Neural progenitor cell (in vitro differentiated cells): ENCODE results near the gene HOOK2. TPM values are rescaled to one million over a fixed set of nuclear protein-coding genes. Genes with fewer than 3 reads are reported as not detected.

ENCODE experiments used
- DNase-seq: peaks from one replicate; pipeline ENCODE4 v3.0.0-alpha.2; 2016; ENCODE audit warnings: low spot score
- H2AFZ ChIP-seq: fragments of 200-600 bp; sonication (generic); replicated peaks from 2 replicates; pipeline ENCODE4 v1.6.1; 2016; ENCODE audit warnings: antibody characterized with exemption
- H3F3A ChIP-seq: fragments of 200-600 bp; sonication (generic); 2 replicates; pipeline ENCODE4 v1.6.1; 2016; ENCODE audit warnings: antibody characterized with exemption, low read depth
- H3K27ac ChIP-seq: fragments of 200-600 bp; sonication (generic); 2 replicates; pipeline ENCODE4 v1.5.1; 2016; ENCODE audit warnings: mild to moderate bottlenecking
- H3K27me3 ChIP-seq: fragments of 200-600 bp; sonication (generic); 2 replicates; pipeline ENCODE4 v1.6.1; 2016; ENCODE audit warnings: mild to moderate bottlenecking, moderate library complexity
- H3K36me3 ChIP-seq: fragments of 200-600 bp; sonication (generic); 2 replicates; pipeline ENCODE4 v1.5.1; 2016
- H3K4me1 ChIP-seq: fragments of 200-600 bp; sonication (generic); 2 replicates; pipeline ENCODE4 v1.6.1; 2016; ENCODE audit warnings: mixed run types
- H3K4me2 ChIP-seq: fragments of 200-600 bp; sonication (generic); 2 replicates; pipeline ENCODE4 v1.6.1; 2016
- H3K4me3 ChIP-seq: fragments of 200-600 bp; sonication (generic); 2 replicates; pipeline ENCODE4 v1.5.1; 2016
- H3K79me2 ChIP-seq: fragments of 200-600 bp; sonication (generic); 2 replicates; pipeline ENCODE4 v1.6.1; 2016; ENCODE audit warnings: low read depth
- H3K9ac ChIP-seq: fragments of 200-600 bp; sonication (generic); 2 replicates; pipeline ENCODE4 v1.6.1; 2016
- H3K9me3 ChIP-seq: fragments of 200-600 bp; sonication (generic); 2 replicates; pipeline ENCODE4 v1.5.1; 2016; ENCODE audit warnings: low read depth
- H4K20me1 ChIP-seq: fragments of 200-600 bp; sonication (generic); 2 replicates; pipeline ENCODE4 v1.6.1; 2016; ENCODE audit warnings: low read depth
- H3K27ac Mint-ChIP-seq: 3 replicates; pipeline ENCODE4 v1.8.0; 2021; ENCODE audit warnings: mixed read lengths
- H3K27me3 Mint-ChIP-seq: 2 replicates; pipeline ENCODE4 v1.8.0; 2022; ENCODE audit warnings: low read depth, mild to moderate bottlenecking, inconsistent platforms, moderate library complexity, mixed read lengths; ENCODE audit not compliant: insufficient read depth
- H3K36me3 Mint-ChIP-seq: 3 replicates; pipeline ENCODE4 v1.8.0; 2021; ENCODE audit warnings: mixed read lengths
- H3K4me1 Mint-ChIP-seq: 3 replicates; pipeline ENCODE4 v1.8.0; 2021; ENCODE audit warnings: mixed read lengths
- H3K4me3 Mint-ChIP-seq: 3 replicates; pipeline ENCODE4 v1.8.0; 2021; ENCODE audit warnings: mild to moderate bottlenecking, moderate library complexity, mixed read lengths
- H3K9me3 Mint-ChIP-seq: 3 replicates; pipeline ENCODE4 v1.8.0; 2020; ENCODE audit warnings: mixed read lengths
- EZH2 ChIP-seq: fragments of 200-600 bp; sonication (generic); IDR thresholded peaks from 2 replicates; pipeline ENCODE4 v1.6.1; 2017; ENCODE audit warnings: antibody characterized with exemption, mild to moderate bottlenecking, moderate library complexity
- EZH2phosphoT487 ChIP-seq: fragments of 200-600 bp; sonication (generic); IDR thresholded peaks from 2 replicates; pipeline ENCODE4 v1.6.1; 2017; ENCODE audit warnings: antibody characterized with exemption
- total RNA-seq: library from RNA; depleted of rRNA; stranded (reverse); fragments of >200 nt; gene quantifications from 2 replicates; pipeline ENCODE4 v1.2.3, GENCODE V29; 2015; ENCODE audit warnings: low replicate concordance
- TF ChIP-seq, protein P1 (sequence below): fragments of 200-600 bp; sonication (generic); IDR thresholded peaks from 2 replicates; pipeline ENCODE4 v1.5.1; 2017; ENCODE audit warnings: antibody characterized with exemption, mild to moderate bottlenecking

Gene HOOK2
- total RNA-seq, 1 donor from 2014 or later, result 14.3 TPM

DNA sequence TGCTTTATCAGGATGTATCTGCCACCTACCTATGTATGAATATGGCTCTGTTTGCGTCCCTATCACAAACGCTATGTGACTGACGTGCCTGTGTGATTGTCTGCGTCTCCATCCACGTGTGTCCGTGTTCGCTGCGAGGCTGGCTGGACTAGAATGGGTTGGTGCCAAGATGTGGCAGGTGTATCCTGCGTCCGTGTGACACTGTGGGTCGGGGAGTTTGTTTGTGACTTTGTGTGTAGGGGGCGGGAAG lies 6.7 kb upstream of the HOOK2 start:
- H2AFZ ChIP-seq, result peak overlapping the region; percentile 30
- H3K4me3 Mint-ChIP-seq, result peak overlapping the region; percentile 90

DNA sequence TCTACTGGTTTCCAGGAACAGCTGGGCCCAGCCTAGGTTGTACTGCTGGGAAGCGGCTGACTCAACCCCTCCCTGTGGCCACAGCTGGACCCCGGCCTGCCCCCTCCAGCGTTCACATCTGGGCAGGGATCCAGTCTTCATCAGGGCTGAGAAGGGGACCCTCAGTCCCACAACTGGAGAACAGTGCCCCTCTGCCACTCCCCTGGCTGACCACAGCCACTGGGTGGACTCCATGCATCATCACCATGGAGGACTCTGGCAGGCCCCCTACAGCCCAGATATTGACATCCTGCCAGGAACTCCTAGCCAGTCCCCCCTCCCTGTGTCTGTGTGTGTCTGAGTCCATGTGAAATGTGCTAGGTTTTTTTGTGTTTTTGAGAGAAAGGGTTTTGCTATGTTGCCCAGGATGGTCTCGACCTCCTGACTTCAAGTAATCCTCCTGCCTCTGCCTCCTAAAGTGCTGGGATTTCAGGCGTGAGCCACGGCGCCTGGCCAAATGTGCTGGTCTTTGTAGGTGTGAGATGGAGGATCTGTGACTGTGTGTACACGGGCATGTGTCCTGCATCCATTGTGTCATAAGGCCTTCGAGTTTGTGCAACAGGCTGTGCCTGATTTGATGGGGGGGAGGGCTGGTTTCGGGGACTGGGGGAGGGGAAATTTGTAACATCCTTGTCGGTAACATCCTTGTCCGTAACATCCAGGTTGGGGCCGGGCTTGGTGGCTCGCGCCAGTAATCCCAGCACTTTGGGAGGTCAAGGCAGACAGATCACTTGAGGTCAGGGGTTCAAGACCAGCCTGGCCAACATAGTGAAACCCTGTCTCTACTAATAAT lies 4.0 kb upstream of the HOOK2 start:
- no peaks in the 10 kb centered on the region for H4K20me1 ChIP-seq
- no peaks in the 10 kb centered on the region for H3K36me3 ChIP-seq
- no peaks in the 10 kb centered on the region for H3K79me2 ChIP-seq
- H3K4me2 ChIP-seq, result peak overlapping the region; percentile 91
- Mint-ChIP-seq H3K4me1 (peaks cover 38% of the 10 kb centered on the region), H3K27me3 (peaks cover 16% of the 10 kb centered on the region), H3K27ac (peak overlapping the region; percentile 70), H3K9me3 (peaks cover 2% of the 10 kb centered on the region), H3K4me3 (peak overlapping the region; percentile 84), H3K36me3 (peaks cover 3% of the 10 kb centered on the region)
- H3K4me1 ChIP-seq, result peaks cover 35% of the 10 kb centered on the region
- peak overlapping the region; percentile 60 for H3K4me3 ChIP-seq
- peak; percentile 45 for DNase-seq
- H3K9me3 ChIP-seq, result no peaks in the 10 kb centered on the region
- TF ChIP-seq EZH2phosphoT487 (no peak), EZH2 (no peak)
- TF ChIP-seq, protein P1, sequence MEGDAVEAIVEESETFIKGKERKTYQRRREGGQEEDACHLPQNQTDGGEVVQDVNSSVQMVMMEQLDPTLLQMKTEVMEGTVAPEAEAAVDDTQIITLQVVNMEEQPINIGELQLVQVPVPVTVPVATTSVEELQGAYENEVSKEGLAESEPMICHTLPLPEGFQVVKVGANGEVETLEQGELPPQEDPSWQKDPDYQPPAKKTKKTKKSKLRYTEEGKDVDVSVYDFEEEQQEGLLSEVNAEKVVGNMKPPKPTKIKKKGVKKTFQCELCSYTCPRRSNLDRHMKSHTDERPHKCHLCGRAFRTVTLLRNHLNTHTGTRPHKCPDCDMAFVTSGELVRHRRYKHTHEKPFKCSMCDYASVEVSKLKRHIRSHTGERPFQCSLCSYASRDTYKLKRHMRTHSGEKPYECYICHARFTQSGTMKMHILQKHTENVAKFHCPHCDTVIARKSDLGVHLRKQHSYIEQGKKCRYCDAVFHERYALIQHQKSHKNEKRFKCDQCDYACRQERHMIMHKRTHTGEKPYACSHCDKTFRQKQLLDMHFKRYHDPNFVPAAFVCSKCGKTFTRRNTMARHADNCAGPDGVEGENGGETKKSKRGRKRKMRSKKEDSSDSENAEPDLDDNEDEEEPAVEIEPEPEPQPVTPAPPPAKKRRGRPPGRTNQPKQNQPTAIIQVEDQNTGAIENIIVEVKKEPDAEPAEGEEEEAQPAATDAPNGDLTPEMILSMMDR, result peak; percentile 26
- H3K9ac ChIP-seq, result no peak overlapping the region
- H3K27me3 ChIP-seq, result peaks cover 8% of the 10 kb centered on the region
- H3K27ac ChIP-seq, result no peak overlapping the region
- peaks cover 59% of the 10 kb centered on the region for H3F3A ChIP-seq
- H2AFZ ChIP-seq, result peak overlapping the region; percentile 52

More for the DNA sequence above, 6.7 kb upstream of the HOOK2 start:
- Histone ChIP-seq H3K36me3 (no peaks in the 10 kb centered on the region), H3K27me3 (no peaks in the 10 kb centered on the region), H3K4me2 (peak overlapping the region; percentile 99), H3K4me1 (peaks cover 31% of the 10 kb centered on the region), H3K9me3 (no peaks in the 10 kb centered on the region), H3K4me3 (peak overlapping the region; percentile 66), H3K9ac (no peak overlapping the region), H3F3A (peaks cover 63% of the 10 kb centered on the region), H3K79me2 (no peaks in the 10 kb centered on the region), H4K20me1 (no peaks in the 10 kb centered on the region), H3K27ac (no peak overlapping the region)
- DNase-seq, result no peak
- TF ChIP-seq EZH2phosphoT487 (no peak), EZH2 (no peak)
- TF ChIP-seq, protein P1, result no peak
- peaks cover 2% of the 10 kb centered on the region for H3K9me3 Mint-ChIP-seq
- peaks cover 35% of the 10 kb centered on the region for H3K4me1 Mint-ChIP-seq
- H3K27ac Mint-ChIP-seq, result peak overlapping the region; percentile 100
- no peaks in the 10 kb centered on the region for H3K36me3 Mint-ChIP-seq
- peaks cover 14% of the 10 kb centered on the region for H3K27me3 Mint-ChIP-seq

DNA sequence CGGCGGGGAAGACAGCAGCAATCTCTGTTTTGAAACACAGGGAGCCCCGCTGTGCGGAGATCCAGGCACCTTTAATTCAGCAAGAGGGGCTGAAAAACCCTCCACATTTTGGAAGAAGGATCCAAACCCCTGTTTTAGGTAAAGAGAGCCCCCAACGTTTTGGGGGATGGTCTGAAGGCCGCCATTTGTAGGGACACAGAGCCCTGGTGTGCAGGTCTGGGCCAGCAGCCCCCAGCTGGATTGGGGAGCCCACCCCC lies 3.5 kb upstream of the HOOK2 start:
- Histone ChIP-seq H3K27ac (no peak overlapping the region), H3K36me3 (no peaks in the 10 kb centered on the region), H3K27me3 (peaks cover 10% of the 10 kb centered on the region), H4K20me1 (no peaks in the 10 kb centered on the region), H3F3A (peaks cover 59% of the 10 kb centered on the region), H3K4me2 (peak overlapping the region; percentile 91), H3K79me2 (no peaks in the 10 kb centered on the region), H3K9ac (no peak overlapping the region), H3K4me1 (peaks cover 35% of the 10 kb centered on the region), H2AFZ (peak overlapping the region; percentile 52), H3K4me3 (peak overlapping the region; percentile 60), H3K9me3 (no peaks in the 10 kb centered on the region)
- peaks cover 38% of the 10 kb centered on the region for H3K4me1 Mint-ChIP-seq
- TF ChIP-seq EZH2phosphoT487, result no peak
- TF ChIP-seq, protein P1, result no peak
- TF ChIP-seq EZH2, result no peak
- H3K36me3 Mint-ChIP-seq, result peaks cover 4% of the 10 kb centered on the region
- H3K27ac Mint-ChIP-seq, result no peak overlapping the region
- DNase-seq, result no peak
- peak overlapping the region; percentile 84 for H3K4me3 Mint-ChIP-seq
- peaks cover 16% of the 10 kb centered on the region for H3K27me3 Mint-ChIP-seq
- peaks cover 2% of the 10 kb centered on the region for H3K9me3 Mint-ChIP-seq
